ENCODE measurements around the gene CDNF.

Gene CDNF

GRCh38 chr10:14787938-14788337 lies 49.9 kb downstream of the CDNF start:
- TF ChIP-seq CTCF (IDR thresholded peaks at IDR 0.05; ENCODE audit: low read depth, low read length, missing control alignments), result no peak
- no peak overlapping the region for H3K4me3 ChIP-seq (ENCODE audit: low read depth, low read length)
- no peak for DNase-seq (ENCODE audit: low read depth)

GRCh38 chr10:14784459-14785055 lies 53.3 kb downstream of the CDNF start:
- no peak overlapping the region for H3K4me3 ChIP-seq (ENCODE audit: low read depth, low read length)
- TF ChIP-seq CTCF (IDR thresholded peaks at IDR 0.05; ENCODE audit: low read depth, low read length, missing control alignments), result no peak

GRCh38 chr10:14782691-14783363 lies 55.0 kb downstream of the CDNF start:
- no peak overlapping the region for H3K4me3 ChIP-seq (ENCODE audit: low read depth, low read length)
- no peak for DNase-seq (ENCODE audit: low read depth)
- TF ChIP-seq CTCF (IDR thresholded peaks at IDR 0.05; ENCODE audit: low read depth, low read length, missing control alignments), result no peak

More at GRCh38 chr10:14784459-14785055, 53.3 kb downstream of the CDNF start:
- no peak for DNase-seq (ENCODE audit: low read depth)

GRCh38 chr10:14781763-14782162 lies 56.1 kb downstream of the CDNF start:
- no peak for TF ChIP-seq CTCF (IDR thresholded peaks at IDR 0.05; ENCODE audit: low read depth, low read length, missing control alignments)
- H3K4me3 ChIP-seq (ENCODE audit: low read depth, low read length), result no peak overlapping the region
- DNase-seq (ENCODE audit: low read depth), result no peak

- DNase-seq (ENCODE audit: low read depth), result no peak
- no peak overlapping the region for H3K4me3 ChIP-seq (ENCODE audit: low read depth, low read length)
- no peak for TF ChIP-seq CTCF (IDR thresholded peaks at IDR 0.05; ENCODE audit: low read depth, low read length, missing control alignments)
These were observed 58.7 kb downstream of the CDNF start for GRCh38 chr10:14779001-14779651.

- no peak for TF ChIP-seq CTCF (IDR thresholded peaks at IDR 0.05; ENCODE audit: low read depth, low read length, missing control alignments)
- H3K4me3 ChIP-seq (ENCODE audit: low read depth, low read length), result no peak overlapping the region
- no peak for DNase-seq (ENCODE audit: low read depth)
These were observed 61.3 kb downstream of the CDNF start for GRCh38 chr10:14776546-14776945.

Data from GM12864 (cell line).